DMS 273 (cell line): ENCODE measurements around the gene IRF9.

Experiments
- DNase-seq: peaks from one replicate; lab custom pipeline; 2025; ENCODE audit not compliant: unreplicated experiment; lab: John Stamatoyannopoulos, UW

IRF9 gene

DNA sequence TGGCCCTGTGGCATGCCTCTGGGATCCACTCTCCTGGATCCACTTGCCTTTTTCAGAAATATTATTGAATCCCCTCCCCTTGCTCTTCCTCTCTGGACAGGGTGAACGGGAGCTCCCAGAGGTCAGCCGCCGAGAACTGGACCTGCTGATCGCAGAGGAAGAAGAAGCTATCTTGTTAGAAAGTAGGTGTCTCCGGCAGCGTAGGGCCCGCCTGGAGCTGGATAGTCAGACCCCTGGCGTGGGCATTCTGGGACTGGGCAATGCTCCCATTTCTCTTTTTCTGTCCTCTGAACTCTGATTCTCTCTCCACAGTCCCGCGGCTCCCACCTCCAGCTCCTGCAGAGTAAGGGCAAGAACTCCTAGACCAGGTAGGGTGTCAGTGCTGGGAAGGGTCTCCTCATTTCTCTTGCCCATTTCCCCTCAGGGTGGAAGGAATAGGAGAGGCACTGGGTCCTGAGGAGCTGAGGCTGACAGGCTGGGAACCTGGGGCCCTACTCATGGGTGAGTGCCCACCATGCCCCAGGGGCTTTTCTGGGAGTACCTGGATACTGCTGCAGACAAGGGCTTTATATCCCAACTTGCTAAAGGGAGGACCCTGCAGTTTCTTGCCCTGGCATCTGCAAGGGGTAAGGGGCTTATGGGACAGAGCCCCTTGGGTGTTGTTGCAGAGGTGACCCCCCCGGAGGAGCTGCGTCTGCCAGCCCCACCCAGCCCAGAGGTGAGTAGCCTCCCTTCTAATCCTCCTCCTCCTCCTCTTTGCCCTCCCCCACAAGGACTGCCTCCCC, 16.2 kb downstream of the IRF9 start:
- DNase-seq, result no peak

DNA sequence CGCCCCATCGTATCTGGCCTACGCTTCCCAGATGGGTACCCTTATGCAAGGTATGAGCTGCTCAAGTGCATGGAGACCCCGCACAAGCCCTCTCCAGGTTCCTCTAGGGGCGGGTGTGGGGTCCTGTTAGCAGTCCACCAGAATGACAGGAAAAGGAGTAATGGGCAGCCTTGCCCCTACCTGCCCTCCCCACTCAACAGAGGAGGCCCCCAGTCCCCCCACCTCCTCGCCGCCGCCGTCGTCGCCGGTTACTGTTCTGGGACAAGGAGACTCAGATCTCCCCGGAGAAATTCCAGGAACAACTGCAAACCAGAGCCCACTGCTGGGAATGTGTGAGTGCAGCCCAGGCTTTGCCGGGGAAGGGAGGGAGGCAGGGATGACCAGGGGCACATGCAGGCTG, 16.8 kb downstream of the IRF9 start:
- no peak for DNase-seq

DNA sequence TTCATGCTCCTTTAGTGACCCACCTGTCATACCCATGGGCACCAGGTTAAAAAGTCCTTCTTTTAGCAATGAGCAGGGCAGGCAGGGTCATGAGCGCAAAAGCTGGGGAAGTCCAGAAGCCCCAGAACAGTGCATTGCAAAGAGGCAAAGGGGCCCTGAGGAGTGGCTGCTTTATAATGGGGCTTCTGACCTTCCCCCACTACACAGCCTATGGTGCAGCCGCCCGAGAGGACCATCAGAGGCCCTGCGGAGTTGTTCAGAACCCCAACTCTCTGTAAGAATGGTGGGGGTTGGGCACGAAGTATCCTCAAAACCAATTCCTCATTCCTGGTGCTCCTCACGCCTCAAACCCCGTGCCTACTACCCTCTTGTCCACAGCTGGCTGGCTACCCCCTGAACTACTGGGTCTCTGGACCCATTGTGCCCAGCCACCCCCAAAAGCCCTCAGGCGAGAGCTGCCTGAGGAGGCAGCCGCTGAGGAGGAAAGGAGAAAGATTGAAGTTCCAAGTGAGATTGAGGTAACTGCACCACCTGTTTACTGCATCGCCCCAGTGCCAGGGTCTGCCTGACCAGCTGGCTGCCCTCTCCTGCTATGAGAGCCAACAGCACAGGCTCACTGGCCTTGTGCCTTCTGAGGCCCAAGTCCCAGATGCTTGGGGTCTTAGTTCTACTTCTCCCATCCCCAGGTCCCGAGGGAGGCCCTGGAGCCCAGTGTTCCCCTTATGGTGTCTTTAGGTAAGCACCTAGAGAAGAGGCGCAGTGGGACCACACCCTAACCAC, 17.5 kb downstream of the IRF9 start:
- peak; percentile 66 for DNase-seq

DNA sequence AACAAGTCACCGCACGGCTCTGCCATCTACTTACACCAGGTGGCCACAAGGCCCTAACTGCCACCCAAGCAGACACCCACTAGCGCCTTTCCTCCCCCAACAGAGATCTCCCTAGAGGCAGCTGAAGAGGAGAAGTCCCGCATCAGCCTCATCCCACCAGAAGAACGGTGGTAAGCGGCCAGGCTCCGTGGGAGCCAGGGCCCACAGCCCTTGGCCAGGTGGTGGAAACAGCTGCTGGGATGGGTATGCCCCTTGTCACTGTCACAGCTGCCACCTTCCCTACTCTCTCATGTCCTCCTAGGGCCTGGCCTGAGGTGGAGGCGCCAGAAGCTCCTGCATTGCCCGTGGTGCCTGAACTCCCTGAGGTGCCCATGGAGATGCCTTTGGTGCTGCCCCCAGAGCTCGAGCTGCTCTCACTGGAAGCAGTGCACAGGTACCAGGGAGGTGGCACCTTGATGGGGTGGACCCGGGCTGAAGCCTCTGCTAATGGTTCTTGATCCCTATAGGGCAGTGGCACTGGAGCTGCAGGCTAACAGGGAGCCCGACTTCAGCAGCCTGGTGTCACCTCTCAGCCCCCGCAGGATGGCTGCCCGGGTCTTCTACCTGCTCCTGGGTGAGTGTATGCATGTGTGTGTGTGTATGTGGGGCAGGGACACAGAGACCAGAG, 18.4 kb downstream of the IRF9 start:
- DNase-seq, result peak; percentile 66

DNA sequence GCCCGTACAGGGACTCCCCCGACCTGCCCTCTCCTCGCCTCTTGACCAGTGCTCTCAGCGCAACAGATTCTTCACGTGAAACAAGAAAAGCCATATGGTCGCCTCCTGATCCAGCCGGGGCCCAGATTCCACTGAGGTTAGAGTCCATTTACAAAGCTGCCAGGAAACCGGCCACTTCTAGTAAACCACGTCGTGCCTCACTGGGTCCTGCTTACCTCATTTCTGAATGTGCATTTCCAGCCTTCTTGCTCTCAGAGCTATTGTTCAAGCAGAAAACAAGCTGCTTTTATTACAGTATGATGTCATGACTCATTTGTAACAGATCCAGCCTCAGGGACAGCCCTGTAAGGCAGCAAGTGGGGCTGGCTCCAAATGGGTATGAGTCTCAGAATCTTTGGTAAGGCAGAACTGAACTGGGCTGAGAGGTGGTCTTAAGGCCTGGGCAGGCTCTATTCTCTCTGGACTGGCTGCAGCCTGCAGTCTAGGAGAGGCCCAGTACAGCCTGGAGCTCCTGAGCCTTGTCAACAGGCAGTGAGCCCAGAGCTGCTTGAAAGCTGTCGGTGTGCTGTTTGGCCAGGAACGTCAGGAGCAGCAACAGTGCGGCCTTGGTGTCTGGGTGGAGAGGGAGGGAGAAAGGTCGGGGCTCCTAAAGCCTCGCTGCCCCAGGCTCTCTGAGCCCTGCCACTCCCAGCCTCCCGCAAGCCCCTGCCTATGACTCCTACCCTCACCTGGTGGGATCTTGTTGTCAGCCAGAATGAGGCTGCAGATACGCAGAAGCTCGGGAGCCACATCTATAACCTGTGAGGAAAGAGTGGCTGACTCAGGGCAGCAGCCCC, 19.1 kb downstream of the IRF9 start:
- DNase-seq, result peak; percentile 58

DNA sequence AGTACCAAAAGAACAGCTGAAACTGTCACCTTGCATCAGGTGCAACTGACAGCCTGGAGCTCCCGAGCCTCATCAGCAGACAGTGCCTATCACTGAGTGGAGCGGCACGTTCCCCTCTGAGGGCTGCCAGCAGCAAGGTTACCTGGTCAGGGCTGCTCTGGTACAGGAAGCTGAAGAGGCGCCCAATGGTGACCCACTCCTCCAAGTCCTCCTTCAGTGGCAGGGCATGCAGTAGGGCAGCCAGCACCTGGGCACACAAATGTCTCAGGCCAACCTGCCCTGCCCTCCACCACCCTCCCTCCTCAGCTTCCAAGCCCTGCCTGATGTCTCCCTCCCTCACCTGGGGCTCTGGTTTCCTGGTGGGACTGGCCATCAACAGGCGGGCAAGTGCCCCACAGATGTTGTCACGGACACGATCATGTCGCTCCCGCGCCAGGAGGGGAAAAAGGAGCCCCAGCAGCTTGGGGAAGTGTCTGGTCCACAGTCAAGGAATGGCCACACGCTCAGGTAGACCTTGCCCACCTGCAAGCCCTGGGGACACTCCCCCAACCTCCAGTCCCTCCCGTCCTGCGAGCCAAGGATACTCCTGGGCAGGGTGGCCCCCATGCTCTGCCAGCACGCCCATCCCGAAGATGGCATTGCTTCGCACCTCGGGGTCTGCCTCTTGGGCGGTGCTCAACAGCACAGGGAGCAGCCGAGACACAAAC, 20.5 kb downstream of the IRF9 start:
- no peak for DNase-seq

DNA sequence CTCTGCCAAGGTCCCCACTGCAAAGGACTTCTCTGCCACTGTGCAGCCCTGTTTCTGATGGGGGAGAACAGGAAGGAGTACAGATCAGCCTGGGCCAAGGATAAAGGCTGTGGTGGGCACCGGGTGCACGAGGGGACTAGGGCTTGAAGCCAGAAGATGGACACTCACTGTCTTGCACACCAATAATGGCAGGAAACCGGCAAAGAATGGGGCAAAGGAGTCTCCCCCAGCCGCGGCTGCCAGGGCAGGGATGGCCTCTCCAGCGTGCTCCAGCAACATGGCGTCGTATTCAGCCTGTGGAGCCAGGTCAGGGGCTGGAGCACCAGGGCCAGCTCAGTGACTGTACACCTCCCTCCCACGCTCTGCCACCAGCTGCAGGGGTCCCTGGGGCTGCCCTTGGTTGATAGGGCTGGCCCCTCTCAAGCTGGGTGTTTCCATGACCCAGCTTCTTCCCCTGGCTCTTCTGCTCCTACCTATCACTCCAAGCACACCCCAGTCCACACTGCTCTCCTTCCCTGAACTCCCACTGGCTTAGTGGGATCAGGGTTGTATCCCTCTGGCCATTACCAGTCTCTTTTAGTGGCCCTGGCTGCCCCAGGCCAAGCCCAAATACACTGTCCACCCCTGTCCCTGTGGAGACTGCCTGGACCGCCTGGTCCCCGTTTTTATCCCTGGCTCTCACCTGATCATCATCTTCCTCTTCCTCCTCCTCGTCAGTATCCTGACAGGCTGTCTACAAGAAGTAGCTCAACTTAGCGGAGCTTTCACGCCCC, 21.2 kb downstream of the IRF9 start:
- DNase-seq, result no peak

DNA sequence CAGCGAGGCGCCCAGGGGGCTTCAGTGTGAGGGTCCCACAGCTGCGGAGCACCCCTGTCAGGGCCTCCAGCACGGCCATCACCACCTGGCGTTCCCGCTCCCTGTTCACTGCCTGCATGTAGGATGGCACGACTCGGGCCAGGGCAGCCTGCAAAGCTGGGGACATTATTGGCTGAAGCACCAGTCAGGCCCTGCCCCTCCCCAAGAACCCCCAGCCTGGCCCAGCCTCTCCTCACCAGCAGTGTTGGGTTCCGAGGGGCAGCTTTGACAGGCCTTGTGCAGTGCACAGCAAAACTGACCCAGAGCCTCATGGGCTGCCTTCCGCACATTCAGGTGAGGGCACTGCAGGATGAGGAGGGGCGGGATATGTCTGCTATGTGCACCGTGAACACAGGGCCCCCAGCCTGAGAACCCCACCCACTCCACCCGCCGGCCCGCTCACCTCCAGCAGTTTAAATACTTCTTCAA, 22.0 kb downstream of the IRF9 start:
- DNase-seq, result peak; percentile 35

DNA sequence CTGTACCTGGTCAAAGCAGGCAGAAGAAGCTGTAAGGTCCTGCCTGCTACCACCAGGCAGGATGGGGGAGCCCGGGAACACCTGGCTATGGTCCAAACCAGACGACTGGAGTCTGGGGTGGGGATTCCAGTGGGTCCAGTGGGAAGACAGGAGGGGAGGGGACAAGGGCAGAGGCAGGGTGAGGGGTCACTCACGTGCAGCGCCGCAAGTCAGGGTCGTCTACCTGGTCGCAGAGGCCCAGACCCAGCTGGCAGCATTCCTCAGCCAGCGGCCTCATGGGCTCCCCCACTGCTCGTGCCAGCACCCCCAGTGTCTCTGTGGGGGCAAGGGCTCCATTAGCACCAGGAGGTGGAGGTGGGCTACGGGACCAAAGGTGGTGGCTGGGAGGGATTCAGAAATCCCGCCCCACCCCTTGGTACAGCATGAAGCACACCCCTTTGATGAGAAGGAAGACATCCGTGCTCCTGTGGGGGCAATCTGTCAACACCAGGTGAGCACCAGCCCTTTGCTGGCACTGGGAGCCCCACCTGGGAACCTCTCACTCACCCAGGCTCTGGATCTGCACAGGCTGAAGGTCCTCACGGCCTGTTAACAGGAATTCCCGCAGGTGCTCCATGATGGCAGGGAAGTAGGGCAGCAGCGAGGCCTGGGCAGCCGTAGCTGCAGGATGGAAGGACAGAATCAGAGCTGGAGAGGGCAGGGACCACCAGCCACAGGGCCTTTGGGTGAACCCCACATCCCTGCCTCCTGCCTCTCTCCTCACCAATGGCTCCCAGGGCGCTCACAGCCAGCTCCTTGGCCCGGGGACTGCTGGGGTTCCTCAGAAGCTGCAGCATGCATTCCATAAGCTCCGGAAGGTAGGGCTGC, 23.3 kb downstream of the IRF9 start:
- no peak for DNase-seq

DNA sequence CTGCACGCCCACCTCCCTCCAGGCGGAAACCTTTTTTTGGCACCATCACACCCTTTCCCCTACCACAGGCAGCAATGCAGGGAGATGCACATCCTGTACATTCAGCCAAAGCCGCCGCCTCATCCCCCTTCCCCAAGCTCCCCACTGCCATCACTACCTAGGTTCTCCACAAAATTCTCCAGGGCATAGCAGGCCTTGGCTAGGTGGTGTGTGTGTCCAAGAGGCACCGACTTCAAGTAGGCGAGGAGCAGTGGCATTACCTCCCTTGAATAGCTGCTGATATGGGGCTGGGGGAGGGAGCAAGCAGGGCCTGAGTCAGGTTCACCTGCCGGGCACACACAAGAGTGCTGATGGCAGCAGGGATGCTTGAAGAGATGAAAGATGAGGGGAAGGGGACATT, 24.0 kb downstream of the IRF9 start:
- no peak for DNase-seq

DNA sequence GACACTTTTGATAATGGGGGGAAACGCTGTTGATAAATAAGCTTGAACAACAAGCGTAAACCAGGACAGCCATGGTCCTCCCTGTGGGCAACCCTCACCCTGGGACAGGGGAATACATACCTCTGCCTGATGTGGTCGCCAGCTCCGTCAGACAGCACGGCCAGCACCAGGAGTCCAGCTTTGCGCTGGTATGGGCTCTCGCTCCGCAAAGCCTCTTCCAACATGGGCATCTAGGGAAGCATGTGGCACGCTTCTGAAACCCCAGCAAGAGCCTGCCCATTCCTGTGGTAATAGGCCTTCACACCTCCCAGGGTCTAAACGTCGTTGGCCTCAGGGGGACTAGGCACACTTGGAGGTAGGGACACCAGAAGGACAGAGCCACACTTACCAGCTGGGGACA, 24.7 kb downstream of the IRF9 start:
- DNase-seq, result no peak

DNA sequence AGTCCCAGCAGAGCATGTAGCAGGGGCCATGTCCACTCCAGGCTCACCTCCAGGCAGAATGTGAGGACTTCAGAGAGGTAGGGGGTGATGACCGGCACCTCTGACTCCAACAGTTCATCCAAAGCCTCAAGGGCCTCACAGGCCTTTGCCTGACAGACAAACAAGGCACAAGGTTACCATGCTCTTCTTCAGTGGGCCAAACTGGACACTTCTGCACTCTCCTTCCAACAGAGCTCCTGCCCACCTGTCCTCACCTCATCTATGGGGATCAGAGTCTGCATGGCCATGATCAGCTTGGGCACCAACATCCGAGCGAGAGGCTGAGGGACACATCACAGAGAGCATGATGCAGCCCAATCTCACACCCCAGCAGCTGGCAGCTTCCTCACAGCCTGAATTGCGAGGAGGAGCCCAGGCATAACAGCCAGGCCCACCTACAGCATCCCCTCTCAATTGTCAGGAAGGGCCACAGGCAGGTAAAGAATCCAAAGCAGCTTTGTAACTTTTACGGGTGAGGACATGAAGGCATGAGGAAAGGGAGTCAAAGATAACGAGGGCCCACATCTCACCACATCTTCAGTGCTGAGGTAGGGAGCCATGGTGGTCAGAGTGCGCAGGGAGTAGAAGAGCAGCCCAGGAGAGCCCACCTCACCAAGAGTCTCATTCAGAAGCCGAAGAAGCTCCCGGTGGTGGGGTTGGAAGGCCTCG, 25.9 kb downstream of the IRF9 start:
- DNase-seq, result no peak

DNA sequence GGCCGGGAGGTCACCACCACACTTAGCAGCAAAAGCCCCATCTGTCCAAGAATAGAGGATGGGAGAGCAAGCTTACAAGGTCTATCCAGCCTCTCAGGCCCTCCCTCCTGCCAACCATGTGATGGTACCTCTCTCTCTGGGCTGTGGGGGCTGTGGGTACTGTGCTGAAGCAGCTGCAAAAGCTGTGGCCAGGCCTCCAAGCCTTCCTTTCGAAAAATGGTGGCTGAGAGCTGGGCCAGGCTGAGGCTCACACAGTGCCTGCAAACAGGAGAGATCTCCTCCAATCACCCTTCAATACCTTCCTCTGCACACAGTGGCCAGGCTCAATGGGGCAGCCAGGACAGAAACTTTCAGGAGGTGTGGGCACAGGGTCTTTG, 26.5 kb downstream of the IRF9 start:
- no peak for DNase-seq

DNA sequence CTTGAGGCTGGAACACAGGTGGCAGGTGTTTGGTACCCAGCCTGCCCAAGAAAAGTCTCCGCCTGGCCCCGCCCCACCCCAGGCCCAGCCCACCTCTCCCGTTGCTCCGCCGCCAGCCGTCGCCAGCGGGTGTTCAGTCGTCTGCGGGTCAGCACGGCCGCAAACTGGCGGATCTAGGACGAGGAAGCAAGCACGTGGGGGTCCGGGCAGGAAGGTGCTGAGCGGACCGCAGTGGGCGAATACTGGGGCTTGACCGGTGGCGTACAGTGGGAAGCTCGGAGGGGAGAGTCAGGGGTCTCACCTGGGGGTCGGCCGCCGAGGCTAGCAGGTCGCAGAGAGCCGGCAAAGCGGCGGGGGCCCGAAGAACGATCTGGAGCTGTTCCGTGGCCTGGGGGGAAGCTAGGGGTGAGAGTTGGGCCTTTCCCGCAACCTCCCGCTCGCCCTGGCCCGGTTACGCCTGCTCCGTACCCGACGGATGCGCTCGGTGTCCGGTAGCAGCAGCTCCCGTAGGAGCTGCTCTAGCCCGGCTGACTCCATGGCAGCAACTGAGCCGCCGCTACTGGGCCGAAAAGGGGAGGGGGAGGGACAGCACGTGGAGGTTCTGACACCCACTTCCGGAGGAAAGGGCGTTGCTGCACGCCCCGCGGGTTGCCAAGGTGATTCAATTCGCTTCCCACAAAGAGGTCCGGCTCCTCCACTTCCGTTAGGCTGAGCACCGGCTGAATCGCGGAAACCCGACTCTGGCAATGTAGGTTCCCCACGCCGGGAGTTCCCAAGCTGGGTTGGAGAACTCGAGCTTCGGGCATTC, 27.4 kb downstream of the IRF9 start, which contains the start of gene IPO4:
Gene IPO4, minus strand, starts transcription at position 566 of the 808 bp plus-strand sequence. Its CDS starts 29 bp downstream, at position 537.
- peak; percentile 99 for DNase-seq

DNA sequence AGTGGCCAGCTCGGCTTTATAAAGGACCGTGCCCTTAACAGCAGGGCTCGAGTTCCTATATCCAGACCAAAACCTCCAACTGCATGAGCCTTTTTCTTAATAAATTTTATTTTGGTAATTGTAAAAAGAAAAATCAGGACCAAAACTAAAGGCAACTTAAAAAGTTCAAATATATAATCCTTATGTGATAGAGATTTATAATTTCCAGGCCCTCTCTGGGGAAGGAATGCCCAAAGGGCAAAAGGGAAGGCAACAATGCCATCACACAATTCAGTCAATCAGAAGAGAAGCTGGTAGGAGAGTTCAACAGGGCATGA, 28.0 kb downstream of the IRF9 start:
- no peak for DNase-seq

DNA sequence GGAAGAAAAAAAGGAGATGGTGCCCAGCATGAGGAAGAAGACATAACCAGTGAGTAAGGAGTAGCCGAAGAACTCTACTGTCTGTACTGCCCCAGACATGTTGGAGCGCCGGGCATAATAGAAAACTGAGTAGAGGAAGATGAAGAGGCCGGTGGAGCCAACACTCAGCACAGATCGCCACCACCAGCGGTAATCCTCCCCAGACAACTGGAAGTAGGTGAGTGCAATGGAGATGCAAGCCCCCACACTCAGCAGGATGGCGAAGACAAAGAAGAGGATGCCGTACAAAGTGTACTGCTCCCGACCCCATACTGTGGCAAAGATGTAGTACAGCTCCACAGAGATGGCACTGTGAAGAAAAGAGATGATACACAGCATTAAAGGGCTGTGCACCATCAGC, 28.4 kb downstream of the IRF9 start:
- DNase-seq, result no peak

DNA sequence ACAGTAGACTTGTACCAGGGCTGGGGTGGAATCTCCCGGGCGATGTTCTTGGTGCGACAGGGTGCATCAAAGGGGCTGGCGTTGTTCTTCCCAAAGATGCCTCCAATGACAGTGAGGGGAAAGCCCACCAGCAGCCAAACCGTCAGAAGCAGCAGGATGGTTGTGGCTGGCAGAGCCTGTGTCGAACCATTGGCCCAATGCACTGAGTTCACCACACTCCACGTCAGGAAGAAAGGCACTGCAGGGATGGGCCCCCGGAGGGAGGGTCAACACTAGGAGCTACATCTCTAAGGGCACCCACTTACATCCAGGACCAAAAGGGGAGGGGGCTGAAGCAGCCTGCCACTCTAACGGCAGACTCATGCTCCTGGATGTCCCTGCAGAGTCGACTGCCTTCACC, 29.4 kb downstream of the IRF9 start:
- no peak for DNase-seq
